VCaP (cell line): Measurements from ENCODE around the gene FAM118B.
"Not testable (repeated sequence)": the region's sequence is repeated elsewhere in the genome, so short reads cannot be mapped to it uniquely, and the experiment has no call there.

Experiments
- H3K27ac ChIP-seq: fragments of 450-650 bp; 2 replicates; pipeline ENCODE4 v1.5.1; 2017
- TF ChIP-seq, protein P1 (sequence below): fragments of 450-650 bp; conservative IDR thresholded peaks from 2 replicates; pipeline ENCODE4 v1.5.1; 2017; ENCODE audit warnings: mild to moderate bottlenecking, moderate library complexity

The FAM118B gene

GRCh38 chr11:126253265-126253664 is 41.7 kb downstream of the FAM118B start:
- TF ChIP-seq, protein P1, sequence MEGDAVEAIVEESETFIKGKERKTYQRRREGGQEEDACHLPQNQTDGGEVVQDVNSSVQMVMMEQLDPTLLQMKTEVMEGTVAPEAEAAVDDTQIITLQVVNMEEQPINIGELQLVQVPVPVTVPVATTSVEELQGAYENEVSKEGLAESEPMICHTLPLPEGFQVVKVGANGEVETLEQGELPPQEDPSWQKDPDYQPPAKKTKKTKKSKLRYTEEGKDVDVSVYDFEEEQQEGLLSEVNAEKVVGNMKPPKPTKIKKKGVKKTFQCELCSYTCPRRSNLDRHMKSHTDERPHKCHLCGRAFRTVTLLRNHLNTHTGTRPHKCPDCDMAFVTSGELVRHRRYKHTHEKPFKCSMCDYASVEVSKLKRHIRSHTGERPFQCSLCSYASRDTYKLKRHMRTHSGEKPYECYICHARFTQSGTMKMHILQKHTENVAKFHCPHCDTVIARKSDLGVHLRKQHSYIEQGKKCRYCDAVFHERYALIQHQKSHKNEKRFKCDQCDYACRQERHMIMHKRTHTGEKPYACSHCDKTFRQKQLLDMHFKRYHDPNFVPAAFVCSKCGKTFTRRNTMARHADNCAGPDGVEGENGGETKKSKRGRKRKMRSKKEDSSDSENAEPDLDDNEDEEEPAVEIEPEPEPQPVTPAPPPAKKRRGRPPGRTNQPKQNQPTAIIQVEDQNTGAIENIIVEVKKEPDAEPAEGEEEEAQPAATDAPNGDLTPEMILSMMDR = no peak
- no peak overlapping the region for H3K27ac ChIP-seq

DNA sequence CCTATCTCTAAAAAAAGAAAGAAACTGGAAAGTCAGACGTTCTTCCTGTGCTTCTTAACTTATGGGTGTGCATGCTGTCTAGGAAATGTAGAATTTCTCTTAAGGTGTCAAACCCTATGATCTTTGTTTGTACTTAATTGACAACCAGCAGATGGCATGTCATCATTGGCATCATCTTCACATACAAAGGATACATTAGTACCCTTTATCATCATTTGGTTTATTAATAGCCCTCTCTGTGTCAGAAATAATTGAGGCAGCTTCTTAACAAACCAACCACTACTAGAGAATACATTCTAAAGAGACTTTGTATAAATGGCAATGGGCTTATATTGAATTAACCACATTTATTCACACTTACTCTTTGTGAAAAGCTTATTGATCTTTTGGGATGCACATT is 43.2 kb downstream of the FAM118B start:
- TF ChIP-seq, protein P1 = no peak
- no peak overlapping the region for H3K27ac ChIP-seq

GRCh38 chr11:126255507-126255906 is 43.9 kb downstream of the FAM118B start:
- not testable (repeated sequence) for H3K27ac ChIP-seq

GRCh38 chr11:126256216-126256615 is 44.6 kb downstream of the FAM118B start:
- TF ChIP-seq, protein P1 = no peak
- no peak overlapping the region for H3K27ac ChIP-seq

- TF ChIP-seq, protein P1 = no peak
- no peak overlapping the region for H3K27ac ChIP-seq
Observed at GRCh38 chr11:126257144-126257543, 45.6 kb downstream of the FAM118B start.

DNA sequence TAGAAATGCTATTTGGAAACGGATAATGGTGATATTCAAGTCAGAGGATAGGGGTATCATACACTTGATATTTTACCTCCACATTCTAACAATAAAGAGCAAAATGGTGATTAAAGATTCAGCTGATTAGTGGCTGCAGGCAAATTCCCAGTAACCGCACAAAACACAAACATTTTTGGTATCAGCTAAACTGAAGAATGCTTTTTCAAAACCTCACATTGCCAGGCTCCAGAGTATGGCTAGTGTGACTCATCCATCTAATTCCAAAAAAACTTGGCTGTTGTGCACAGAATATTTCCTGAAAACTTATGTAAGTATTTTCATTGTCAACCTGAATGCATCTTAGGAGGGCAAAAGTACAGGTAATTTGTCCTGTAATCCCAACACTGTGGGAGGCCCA is 46.2 kb downstream of the FAM118B start:
- TF ChIP-seq, protein P1 = no peak
- no peak overlapping the region for H3K27ac ChIP-seq

DNA sequence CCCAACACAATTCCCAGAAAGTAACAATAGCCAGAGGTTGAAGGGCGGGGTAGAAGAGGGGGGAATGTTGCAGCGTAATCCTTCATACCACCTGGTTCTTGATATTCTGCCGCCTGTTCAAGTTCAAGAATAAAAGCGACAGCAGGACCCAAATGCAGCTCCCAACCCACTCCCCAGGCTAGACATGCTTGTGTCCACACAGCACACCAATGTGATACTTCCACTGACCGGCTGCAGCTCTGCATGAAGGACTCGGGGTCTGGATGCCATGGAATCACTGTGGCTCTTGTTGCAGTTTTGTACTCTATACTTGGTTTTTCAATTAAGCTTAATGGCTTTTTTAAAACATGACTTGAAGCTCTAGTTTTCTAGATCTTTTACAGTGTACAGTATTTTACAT is 50.6 kb downstream of the FAM118B start:
- TF ChIP-seq, protein P1 = no peak
- no peak overlapping the region for H3K27ac ChIP-seq

DNA sequence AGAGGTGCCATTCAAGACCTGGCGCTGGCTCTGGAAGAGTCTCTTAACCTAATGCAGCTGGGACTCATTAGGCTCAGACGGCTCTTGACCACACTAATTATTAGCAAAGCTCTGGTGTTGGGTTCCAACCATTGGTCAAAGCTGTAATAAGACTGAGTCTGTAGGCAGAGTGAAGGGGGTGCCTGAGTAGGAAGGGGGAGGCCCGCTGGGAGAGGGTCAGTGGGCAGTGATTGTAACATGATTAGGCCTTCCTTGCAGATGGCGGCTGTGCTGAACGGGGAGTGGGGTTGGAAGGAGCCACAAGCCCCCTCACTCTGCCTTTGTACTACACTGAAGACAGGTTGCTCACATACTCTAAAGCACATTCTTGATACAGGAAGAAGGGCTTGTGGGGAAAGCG is 51.9 kb downstream of the FAM118B start:
- TF ChIP-seq, protein P1 = no peak
- no peak overlapping the region for H3K27ac ChIP-seq
